ENCODE data around the gene ZYX. TPM values are rescaled to one million over a fixed set of nuclear protein-coding genes. Genes with fewer than 3 reads are reported as not detected.

Gene ZYX
- total RNA-seq, 1 experiment from 2014 or later, result 132 TPM

- no peaks in the 10 kb centered on the region for H3K9me3 ChIP-seq (ENCODE audit: low read depth, low read length, poor library complexity, severe bottlenecking)
- no peak for DNase-seq (ENCODE audit: low spot score)
- intact Hi-C loops (cut with micrococcal nuclease; ENCODE audit: unreplicated experiment), result no loop called here
- ChIA-PET POLR2A (ENCODE audit: low non-redundant PET) (no interaction called here), CTCF (no interaction called here)
- H3K4me3 ChIP-seq (ENCODE audit: low read depth, low read length, poor library complexity, severe bottlenecking), result no peak overlapping the region
- peaks cover 16% of the 10 kb centered on the region for H3K27me3 ChIP-seq (replicated peaks; ENCODE audit: insufficient read depth, low read depth, low read length, poor library complexity)
- no TSS peak for BruUV-seq (replicated peaks)
- no peaks in the 10 kb centered on the region for H3K36me3 ChIP-seq (ENCODE audit: insufficient read depth, low read length, poor library complexity, severe bottlenecking)
- no peaks in the 10 kb centered on the region for H3K4me1 ChIP-seq (ENCODE audit: insufficient read depth, low read length, poor library complexity, severe bottlenecking)
- TF ChIP-seq EZH2 (IDR thresholded peaks at IDR 0.05; ENCODE audit: borderline replicate concordance, low read depth, low read length, poor library complexity, severe bottlenecking) (no peak), CTCF (conservative IDR thresholded peaks at IDR 0.05; ENCODE audit: low read depth, low read length) (no peak)
- H3K27ac ChIP-seq (ENCODE audit: low read depth, low read length, poor library complexity, severe bottlenecking), result no peak overlapping the region
Measured at GRCh38 chr7:143351574-143351973, 29.6 kb upstream of the ZYX start.

- CTCF ChIA-PET, result no interaction called here
Measured at GRCh38 chr7:143352531-143353002, 28.6 kb upstream of the ZYX start.

GRCh38 chr7:143354376-143354775 is 26.8 kb upstream of the ZYX start:
- CTCF ChIA-PET, result no interaction called here
- Histone ChIP-seq H3K4me3 (ENCODE audit: low read depth, low read length, poor library complexity, severe bottlenecking) (no peak overlapping the region), H3K4me1 (ENCODE audit: insufficient read depth, low read length, poor library complexity, severe bottlenecking) (no peaks in the 10 kb centered on the region), H3K27ac (ENCODE audit: low read depth, low read length, poor library complexity, severe bottlenecking) (no peak overlapping the region), H3K36me3 (ENCODE audit: insufficient read depth, low read length, poor library complexity, severe bottlenecking) (no peaks in the 10 kb centered on the region), H3K27me3 (replicated peaks; ENCODE audit: insufficient read depth, low read depth, low read length, poor library complexity) (peaks cover 4% of the 10 kb centered on the region), H3K9me3 (ENCODE audit: low read depth, low read length, poor library complexity, severe bottlenecking) (no peaks in the 10 kb centered on the region)
- intact Hi-C loops (cut with micrococcal nuclease; ENCODE audit: unreplicated experiment), result no loop called here
- DNase-seq (ENCODE audit: low spot score), result no peak
- BruUV-seq (replicated peaks), result no TSS peak
- TF ChIP-seq EZH2 (IDR thresholded peaks at IDR 0.05; ENCODE audit: borderline replicate concordance, low read depth, low read length, poor library complexity, severe bottlenecking) (no peak), CTCF (conservative IDR thresholded peaks at IDR 0.05; ENCODE audit: low read depth, low read length) (no peak)
- POLR2A ChIA-PET (ENCODE audit: low non-redundant PET), result no interaction called here

More at GRCh38 chr7:143352531-143353002, 28.6 kb upstream of the ZYX start:
- no peak for TF ChIP-seq CTCF (conservative IDR thresholded peaks at IDR 0.05; ENCODE audit: low read depth, low read length)
- no peak for TF ChIP-seq EZH2 (IDR thresholded peaks at IDR 0.05; ENCODE audit: borderline replicate concordance, low read depth, low read length, poor library complexity, severe bottlenecking)
- intact Hi-C loops (cut with micrococcal nuclease; ENCODE audit: unreplicated experiment), result no loop called here
- Histone ChIP-seq H3K9me3 (ENCODE audit: low read depth, low read length, poor library complexity, severe bottlenecking) (no peaks in the 10 kb centered on the region), H3K4me1 (ENCODE audit: insufficient read depth, low read length, poor library complexity, severe bottlenecking) (no peaks in the 10 kb centered on the region), H3K36me3 (ENCODE audit: insufficient read depth, low read length, poor library complexity, severe bottlenecking) (no peaks in the 10 kb centered on the region), H3K27me3 (replicated peaks; ENCODE audit: insufficient read depth, low read depth, low read length, poor library complexity) (peaks cover 10% of the 10 kb centered on the region), H3K4me3 (ENCODE audit: low read depth, low read length, poor library complexity, severe bottlenecking) (no peak overlapping the region), H3K27ac (ENCODE audit: low read depth, low read length, poor library complexity, severe bottlenecking) (no peak overlapping the region)
- POLR2A ChIA-PET (ENCODE audit: low non-redundant PET), result no interaction called here
- BruUV-seq (replicated peaks), result no TSS peak
- DNase-seq (ENCODE audit: low spot score), result no peak

Measured in A673 (cell line).